Activated naive CD8-positive, alpha-beta T cell treated with anti-CD3 and anti-CD28 coated beads, Interleukin-2, amount 10 ng/mL, durations not matched to agents 7 days and 5 days (primary cell): Measurements from ENCODE around the gene LSM14B. TPM values are rescaled to one million over a fixed set of nuclear protein-coding genes. Genes with fewer than 3 reads are reported as not detected.
"Not testable (repeated sequence)": the region's sequence is repeated elsewhere in the genome, so short reads cannot be mapped to it uniquely, and the experiment has no call there.

Experiments used
- ATAC-seq: fragments of 150-1000 bp; cut with Tn5 transposase; one replicate; pipeline ENCODE4 v1.10.0; 2021; ENCODE audit warnings: low read depth, moderate library complexity
- POLR2A ChIA-PET: fragments of 350-600 bp; sonication (Branson Sonifier 250); formaldehyde crosslinking; loops from one replicate; lab custom pipeline; 2021; ENCODE audit warnings: antibody characterized with exemption; lab: Charles Lee
- DNase-seq: peaks from one replicate; pipeline ENCODE4 v3.0.0; 2021
- H3K27ac Mint-ChIP-seq: one replicate; pipeline ENCODE4 v1.8.0; 2022; ENCODE audit warnings: mild to moderate bottlenecking, mixed read lengths
- H3K27me3 Mint-ChIP-seq: one replicate; pipeline ENCODE4 v1.8.0; 2022; ENCODE audit warnings: mild to moderate bottlenecking, moderate library complexity, mixed read lengths
- H3K36me3 Mint-ChIP-seq: one replicate; pipeline ENCODE4 v1.8.0; 2021; ENCODE audit warnings: mild to moderate bottlenecking, mixed read lengths
- H3K4me1 Mint-ChIP-seq: one replicate; pipeline ENCODE4 v1.8.0; 2021; ENCODE audit warnings: mixed read lengths
- H3K4me3 Mint-ChIP-seq: one replicate; pipeline ENCODE4 v1.8.0; 2022; ENCODE audit warnings: mild to moderate bottlenecking, moderate library complexity, mixed read lengths
- H3K9me3 Mint-ChIP-seq: one replicate; pipeline ENCODE4 v1.8.0; 2021; ENCODE audit warnings: mixed read lengths
- total RNA-seq, 2 experiments: library from RNA; stranded (reverse); gene quantifications; one replicate each; pipeline ENCODE4 v1.2.3, GENCODE V29; 2021

The LSM14B gene
- total RNA-seq, 2 experiments from 2014 or later, result 45.1 to 45.5 TPM

DNA sequence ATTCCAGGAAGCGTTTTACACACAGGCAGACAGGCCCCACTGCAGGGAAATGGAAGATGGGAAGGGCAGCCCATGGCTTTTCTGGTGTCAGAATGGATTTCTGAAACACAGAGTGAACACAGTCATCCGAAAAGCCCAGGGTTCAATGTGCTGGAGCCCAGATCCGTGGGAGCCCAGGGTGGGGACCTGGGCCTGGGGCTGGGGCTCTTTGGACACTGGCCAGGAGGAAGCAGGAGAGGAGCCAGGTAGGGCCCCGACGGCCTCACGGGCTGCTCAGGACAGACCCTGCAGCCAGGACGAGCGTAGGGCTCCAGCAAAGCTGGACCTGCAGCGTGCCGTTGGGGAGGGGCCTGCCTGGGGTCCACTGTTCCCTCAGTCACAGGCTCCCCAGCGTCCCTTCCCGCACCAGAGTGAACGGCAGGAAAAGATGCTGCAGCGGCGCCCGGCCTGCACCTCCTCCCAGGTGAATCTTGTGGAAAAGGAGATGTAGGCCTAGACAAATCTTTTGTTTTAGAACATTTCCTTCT lies 24.3 kb upstream of the LSM14B start:
- Mint-ChIP-seq H3K9me3 (peaks cover 15% of the 10 kb centered on the region), H3K27ac (no peak overlapping the region), H3K36me3 (peaks cover 3% of the 10 kb centered on the region), H3K4me1 (no peaks in the 10 kb centered on the region), H3K27me3 (no peaks in the 10 kb centered on the region), H3K4me3 (no peak overlapping the region)
- DNase-seq (no peak), ATAC-seq (no peak)
- POLR2A ChIA-PET, result no interaction called here

DNA sequence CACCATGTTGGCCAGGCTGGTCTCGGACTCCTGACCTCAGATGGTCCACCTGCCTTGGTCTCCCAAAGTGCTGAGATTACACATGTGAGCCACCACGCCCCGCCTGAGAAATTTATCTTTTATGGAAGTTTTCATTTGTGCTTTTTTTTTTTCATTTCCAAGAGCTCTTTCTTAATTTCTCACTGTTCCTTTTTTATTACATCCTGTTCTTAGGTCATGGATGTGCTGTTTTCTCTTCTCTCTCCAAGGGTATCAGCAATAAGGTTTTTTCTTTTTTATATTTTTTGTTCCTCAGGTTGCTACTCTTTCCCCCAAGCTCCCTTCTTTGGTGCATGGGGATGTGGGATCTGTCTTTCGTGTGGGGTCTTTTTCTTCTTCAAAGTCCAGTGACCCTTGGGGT lies 21.2 kb upstream of the LSM14B start:
- Mint-ChIP-seq H3K4me1 (no peaks in the 10 kb centered on the region), H3K27ac (no peak overlapping the region)

DNA sequence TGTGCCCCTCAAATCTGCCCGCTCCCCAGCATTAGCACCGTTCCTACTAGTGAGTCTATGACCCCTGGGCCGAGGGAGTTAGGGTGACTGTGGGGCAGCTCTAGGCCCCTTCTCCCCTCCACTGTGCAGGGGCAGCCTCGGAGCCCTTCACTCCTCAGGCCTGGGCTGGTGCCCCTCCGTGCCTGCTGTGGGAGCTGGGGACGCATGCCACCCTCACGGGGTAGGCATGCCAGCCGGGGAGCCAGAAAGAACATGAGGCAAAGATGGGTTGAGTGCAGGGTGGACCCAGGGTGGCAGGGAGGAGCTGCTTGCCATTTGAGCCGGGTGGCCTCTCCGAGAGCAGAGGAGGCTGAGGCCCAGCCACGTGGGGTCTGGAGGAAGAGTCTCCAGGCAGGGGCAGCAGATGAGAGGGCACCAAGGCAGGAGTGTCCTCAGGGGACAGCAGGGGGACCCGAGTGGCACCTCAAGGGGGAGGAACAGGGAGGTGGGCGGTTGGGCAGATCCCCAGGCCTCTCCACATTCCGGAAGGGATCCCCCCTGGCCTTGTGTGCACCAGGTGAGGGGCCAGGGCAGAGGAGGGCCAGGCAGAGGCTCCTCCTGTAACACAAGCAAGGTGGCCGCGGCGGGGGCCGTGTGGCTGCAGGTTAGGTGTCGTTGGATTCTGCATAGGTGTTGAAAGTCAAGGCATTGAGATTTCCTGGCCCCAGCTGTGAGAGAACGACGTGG lies 18.6 kb upstream of the LSM14B start:
- Mint-ChIP-seq H3K9me3 (peaks cover 22% of the 10 kb centered on the region), H3K36me3 (peaks cover 8% of the 10 kb centered on the region)

More for the DNA sequence above, 21.2 kb upstream of the LSM14B start:
- POLR2A ChIA-PET, result no interaction called here
- DNase-seq (no peak), ATAC-seq (no peak)
- Mint-ChIP-seq H3K4me3 (no peak overlapping the region), H3K9me3 (peaks cover 17% of the 10 kb centered on the region), H3K36me3 (peaks cover 8% of the 10 kb centered on the region), H3K27me3 (peaks cover 4% of the 10 kb centered on the region)

DNA sequence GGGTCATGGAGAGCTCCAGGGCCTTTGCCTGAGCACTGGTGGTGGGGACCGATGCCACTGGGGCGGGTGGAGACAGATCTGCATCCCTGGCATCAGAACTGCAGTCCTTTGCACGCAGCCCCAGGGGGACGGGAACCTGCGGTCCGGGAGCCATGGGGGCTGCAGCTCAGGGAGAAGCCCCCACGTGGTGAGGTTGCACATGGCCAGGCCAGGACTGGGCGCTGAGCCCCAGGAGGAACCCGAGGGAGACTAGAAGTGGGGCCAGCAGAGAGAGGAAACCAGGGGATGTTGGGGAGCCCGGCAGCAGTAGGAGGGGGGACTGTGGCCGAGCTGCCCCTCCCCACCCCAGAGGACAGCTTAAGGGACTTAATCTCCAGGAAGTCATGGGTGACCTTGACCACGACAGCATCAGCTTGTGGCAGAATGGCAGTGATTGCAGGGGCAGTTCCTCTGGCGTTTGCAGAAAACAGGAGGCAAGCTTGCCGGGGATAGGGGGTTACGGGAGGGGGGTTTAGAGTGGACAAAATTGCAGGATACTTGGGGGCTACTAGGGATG lies 18.0 kb upstream of the LSM14B start:
- Mint-ChIP-seq H3K36me3 (peaks cover 8% of the 10 kb centered on the region), H3K9me3 (peaks cover 26% of the 10 kb centered on the region), H3K27me3 (peaks cover 4% of the 10 kb centered on the region), H3K27ac (no peak overlapping the region), H3K4me3 (no peak overlapping the region), H3K4me1 (no peaks in the 10 kb centered on the region)
- POLR2A ChIA-PET, result no interaction called here
- DNase-seq (no peak), ATAC-seq (no peak)

More for the DNA sequence above, 18.6 kb upstream of the LSM14B start:
- Mint-ChIP-seq H3K27ac (no peak overlapping the region), H3K4me3 (no peak overlapping the region), H3K27me3 (peaks cover 4% of the 10 kb centered on the region), H3K4me1 (no peaks in the 10 kb centered on the region)
- DNase-seq (no peak), ATAC-seq (no peak)
- POLR2A ChIA-PET, result no interaction called here

DNA sequence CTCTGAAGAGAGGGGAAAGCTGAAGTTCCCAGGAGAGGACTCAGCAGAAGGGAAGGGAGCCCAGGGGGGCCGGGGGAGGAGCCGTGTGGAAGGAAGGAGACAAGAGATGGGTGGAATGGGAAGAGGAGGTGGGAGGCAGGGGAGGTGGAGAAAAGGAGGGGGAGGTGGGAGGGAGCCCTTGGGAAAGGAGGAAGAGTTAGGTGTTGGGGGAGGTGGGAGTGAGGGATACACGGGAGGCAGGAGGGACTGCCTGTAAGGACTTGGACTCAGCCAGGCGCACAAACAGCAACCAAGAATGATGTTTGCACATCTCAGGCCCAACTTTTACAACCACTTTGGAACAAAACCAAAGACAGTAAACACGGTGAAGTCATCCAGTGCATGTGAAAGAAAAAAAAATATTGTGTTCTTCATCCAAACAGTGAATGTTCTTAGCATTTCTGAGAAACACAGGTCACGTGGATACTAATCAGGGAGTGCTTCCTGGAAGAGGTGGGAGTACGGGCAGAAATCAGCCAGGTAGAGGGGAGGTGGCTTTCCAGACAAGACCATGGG lies 17.4 kb upstream of the LSM14B start:
- Mint-ChIP-seq H3K27ac (no peak overlapping the region), H3K27me3 (peaks cover 4% of the 10 kb centered on the region), H3K4me1 (no peaks in the 10 kb centered on the region), H3K36me3 (peaks cover 6% of the 10 kb centered on the region), H3K4me3 (no peak overlapping the region), H3K9me3 (peaks cover 28% of the 10 kb centered on the region)
- POLR2A ChIA-PET, result no interaction called here
- ATAC-seq (no peak), DNase-seq (no peak)

DNA sequence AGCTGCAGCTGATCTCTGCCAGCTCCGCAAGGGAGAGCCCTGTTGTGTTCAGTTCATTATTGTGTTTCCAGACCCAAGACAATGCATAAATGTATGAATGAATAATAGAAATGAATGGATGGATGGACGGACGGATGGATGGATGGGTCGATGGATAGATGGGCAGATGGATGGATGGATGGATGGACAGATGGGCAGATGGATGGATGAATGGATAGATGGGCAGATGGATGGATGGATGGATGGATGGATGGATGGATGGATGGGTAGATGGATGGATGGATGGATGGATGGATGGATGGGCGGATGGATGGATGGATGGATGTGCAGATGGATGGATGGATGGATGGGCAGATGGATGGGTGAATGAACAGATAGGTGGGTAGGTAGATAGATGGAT lies 16.7 kb upstream of the LSM14B start:
- ATAC-seq (no peak), DNase-seq (no peak)
- H3K4me1 Mint-ChIP-seq, result no peaks in the 10 kb centered on the region
- POLR2A ChIA-PET, result no interaction called here
- H3K4me3 Mint-ChIP-seq, result no peak overlapping the region
- peaks cover 4% of the 10 kb centered on the region for H3K27me3 Mint-ChIP-seq
- H3K36me3 Mint-ChIP-seq, result peaks cover 6% of the 10 kb centered on the region
- H3K27ac Mint-ChIP-seq, result no peak overlapping the region
- H3K9me3 Mint-ChIP-seq, result peaks cover 27% of the 10 kb centered on the region

DNA sequence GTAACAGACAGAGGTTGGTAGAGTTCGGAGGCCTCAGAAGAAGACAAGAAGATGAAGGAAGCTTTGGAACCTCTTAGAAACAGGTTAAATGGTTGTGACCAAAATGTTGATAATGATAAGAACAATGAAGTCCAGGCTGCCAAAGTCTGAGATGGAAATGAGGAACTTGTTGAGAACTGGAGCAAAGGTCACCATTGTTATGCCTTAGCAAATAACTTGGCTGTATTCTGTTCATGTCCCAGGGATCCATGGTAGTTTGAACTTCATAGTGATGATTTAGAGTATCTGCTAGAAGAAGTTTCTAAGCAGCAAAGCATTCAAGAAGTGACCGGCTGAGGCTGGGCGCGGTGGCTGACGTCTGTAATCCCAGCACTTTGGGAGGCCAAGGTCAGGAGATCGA lies 11.1 kb upstream of the LSM14B start:
- no peak overlapping the region for H3K27ac Mint-ChIP-seq
- no peaks in the 10 kb centered on the region for H3K27me3 Mint-ChIP-seq
- DNase-seq, result no peak
- ATAC-seq, result no peak
- no peak overlapping the region for H3K4me3 Mint-ChIP-seq
- H3K36me3 Mint-ChIP-seq, result no peaks in the 10 kb centered on the region
- POLR2A ChIA-PET, result no interaction called here
- H3K9me3 Mint-ChIP-seq, result peaks cover 35% of the 10 kb centered on the region
- no peaks in the 10 kb centered on the region for H3K4me1 Mint-ChIP-seq

DNA sequence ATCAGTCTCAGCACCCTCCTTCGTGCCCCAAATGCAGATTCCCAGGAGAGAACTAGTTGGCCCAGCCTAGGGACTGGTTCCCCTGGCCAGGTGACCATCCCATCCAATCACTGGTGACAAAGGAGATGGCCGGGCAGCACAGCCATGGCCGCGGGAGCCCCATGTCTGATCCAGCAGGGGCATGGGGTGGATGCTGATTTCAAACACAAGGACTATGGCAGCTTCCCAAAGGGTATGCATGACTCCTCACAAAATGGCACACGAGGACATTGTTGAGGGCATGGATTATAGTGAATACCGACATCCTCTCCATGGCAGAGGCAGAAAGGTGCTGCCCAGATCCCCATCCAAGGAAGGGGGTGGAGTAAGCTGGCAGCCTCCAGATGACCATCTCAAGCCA lies 9.9 kb upstream of the LSM14B start:
- no peak for DNase-seq
- H3K4me1 Mint-ChIP-seq, result peaks cover 2% of the 10 kb centered on the region
- POLR2A ChIA-PET, result no interaction called here
- H3K9me3 Mint-ChIP-seq, result peaks cover 32% of the 10 kb centered on the region
- ATAC-seq, result no peak
- no peak overlapping the region for H3K4me3 Mint-ChIP-seq
- no peaks in the 10 kb centered on the region for H3K36me3 Mint-ChIP-seq
- H3K27ac Mint-ChIP-seq, result no peak overlapping the region
- H3K27me3 Mint-ChIP-seq, result no peaks in the 10 kb centered on the region

DNA sequence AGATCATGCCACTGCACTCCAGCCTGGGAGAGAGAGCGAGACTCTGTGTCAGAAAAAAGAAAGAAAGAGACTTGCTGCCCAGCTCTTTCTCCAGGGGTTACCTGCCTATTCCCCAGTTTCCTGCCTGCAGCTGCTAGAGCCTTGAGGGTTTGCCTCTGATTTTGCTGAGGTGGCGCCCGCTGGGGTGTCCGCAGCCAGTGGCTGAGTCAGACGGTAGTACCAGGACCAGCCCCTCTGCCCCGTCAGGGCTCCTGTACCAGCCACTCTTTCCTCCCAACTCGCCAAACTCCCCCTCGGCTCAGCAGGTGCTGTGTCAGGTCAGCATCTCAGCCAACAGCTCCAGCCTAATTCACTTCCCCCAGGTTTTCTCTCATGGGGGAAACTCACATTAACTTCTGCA lies 7.4 kb upstream of the LSM14B start:
- POLR2A ChIA-PET, result no interaction called here
- Mint-ChIP-seq H3K27ac (no peak overlapping the region), H3K27me3 (no peaks in the 10 kb centered on the region), H3K4me3 (no peak overlapping the region), H3K9me3 (peaks cover 23% of the 10 kb centered on the region), H3K4me1 (peaks cover 13% of the 10 kb centered on the region), H3K36me3 (no peaks in the 10 kb centered on the region)
- ATAC-seq (no peak), DNase-seq (no peak)

DNA sequence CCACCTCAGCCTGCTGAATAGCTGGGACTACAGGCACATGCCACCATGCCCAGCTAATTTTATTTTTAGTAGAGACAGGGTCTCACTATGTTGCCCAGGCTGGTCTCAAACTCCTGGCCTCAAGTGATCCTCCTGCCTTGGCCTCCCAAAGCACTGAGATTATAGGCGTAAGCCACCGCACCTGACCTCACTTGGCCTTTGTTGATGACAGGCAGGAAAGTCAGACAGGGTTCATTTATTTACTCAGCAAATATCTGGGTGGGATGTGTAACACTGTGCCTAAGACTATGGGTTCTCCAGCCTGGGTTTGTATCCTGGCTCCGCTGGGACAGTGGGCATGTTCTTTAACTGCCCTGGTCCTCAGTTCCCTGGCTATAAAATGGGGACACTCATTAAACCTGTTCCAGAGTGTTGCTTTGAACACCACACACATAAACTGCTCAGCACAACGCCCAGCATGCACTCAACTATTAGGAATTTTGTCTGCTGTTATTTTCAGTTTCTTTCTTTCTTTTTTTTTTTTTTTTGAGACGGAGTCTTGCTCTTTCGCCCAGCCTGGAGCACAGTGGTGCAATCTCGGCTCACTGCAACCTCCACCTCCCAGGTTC lies 6.4 kb upstream of the LSM14B start:
- POLR2A ChIA-PET, ATAC-seq, DNase-seq, H3K4me3 Mint-ChIP-seq, H3K27me3 Mint-ChIP-seq, H3K36me3 Mint-ChIP-seq: not testable (repeated sequence)
- Mint-ChIP-seq H3K4me1 (peaks cover 13% of the 10 kb centered on the region), H3K9me3 (peaks cover 19% of the 10 kb centered on the region), H3K27ac (peak overlapping the region; percentile 30)

DNA sequence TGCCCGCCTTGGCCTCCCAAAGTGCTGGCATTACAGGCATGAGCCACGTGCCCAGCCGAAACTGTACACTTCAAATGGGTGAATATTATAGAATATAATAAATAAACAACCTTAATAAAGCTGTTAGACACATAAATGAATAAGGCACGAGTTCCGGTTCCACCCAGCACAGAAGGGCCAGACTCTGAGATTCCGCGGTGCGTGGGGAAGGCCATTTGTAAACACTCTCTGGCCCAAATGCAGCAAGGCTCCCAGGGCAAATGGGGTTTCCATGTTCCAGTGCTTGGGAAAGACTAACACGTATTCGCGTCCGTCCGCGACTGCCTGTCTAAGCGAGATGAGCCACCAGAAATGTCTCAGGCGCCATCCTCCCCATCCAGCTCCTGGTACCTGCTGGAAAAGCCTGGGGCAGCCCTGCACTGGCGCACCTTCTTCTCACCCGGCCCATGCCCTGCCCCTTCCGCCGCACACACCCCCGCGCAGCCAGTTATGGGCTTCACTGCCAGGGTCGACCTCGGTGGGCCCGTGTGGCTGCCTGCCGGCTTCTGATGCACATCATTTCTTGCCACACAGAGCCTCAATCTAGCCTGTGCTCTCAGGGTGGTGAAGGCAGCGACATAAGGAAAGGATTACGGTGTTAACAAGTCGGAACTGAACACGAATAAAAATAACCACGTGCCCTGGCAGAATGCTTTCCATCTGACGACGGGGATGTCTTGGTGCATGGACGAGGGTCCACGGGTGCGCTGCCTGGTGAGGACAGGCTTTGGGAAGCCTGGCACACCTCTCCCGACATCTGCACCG lies 5.5 kb upstream of the LSM14B start:
- H3K9me3 Mint-ChIP-seq, result peaks cover 15% of the 10 kb centered on the region
- POLR2A ChIA-PET, result interaction anchor here (8.7 kb wide), 1 partner anchor 50 kb away, joined by 111 read pairs; the partner anchor contains the start of gene TAF4
- H3K36me3 Mint-ChIP-seq, result no peaks in the 10 kb centered on the region

DNA sequence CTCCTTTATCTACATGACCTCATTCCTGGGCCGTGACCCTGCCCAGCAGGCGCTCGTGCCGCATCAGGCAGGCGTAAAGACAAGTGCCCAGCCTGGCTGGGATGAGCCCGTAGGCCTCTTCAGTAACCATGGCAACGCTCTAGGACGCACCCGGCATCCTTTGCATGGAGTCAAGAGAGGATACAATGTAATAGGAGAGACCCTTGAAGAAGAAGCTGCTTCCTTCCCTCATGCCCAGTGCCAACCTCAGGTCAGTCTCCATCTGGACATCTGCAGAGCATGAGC lies 5.0 kb upstream of the LSM14B start:
- peak overlapping the region; percentile 39 for H3K4me3 Mint-ChIP-seq
- no peaks in the 10 kb centered on the region for H3K36me3 Mint-ChIP-seq
- peak overlapping the region; percentile 51 for H3K27ac Mint-ChIP-seq
- POLR2A ChIA-PET, result interaction anchor here (1.1 to 8.7 kb wide), 2 partner anchors 24 to 50 kb away, joined by 5 to 111 read pairs; partner anchors contain the start of gene TAF4
- peaks cover 17% of the 10 kb centered on the region for H3K4me1 Mint-ChIP-seq
- no peak for DNase-seq
- ATAC-seq, result no peak
- no peaks in the 10 kb centered on the region for H3K27me3 Mint-ChIP-seq
- peaks cover 14% of the 10 kb centered on the region for H3K9me3 Mint-ChIP-seq

More for the DNA sequence above, 5.5 kb upstream of the LSM14B start:
- no peak for ATAC-seq
- no peak for DNase-seq
- Mint-ChIP-seq H3K27ac (no peak overlapping the region), H3K4me3 (no peak overlapping the region), H3K4me1 (peaks cover 17% of the 10 kb centered on the region), H3K27me3 (no peaks in the 10 kb centered on the region)

DNA sequence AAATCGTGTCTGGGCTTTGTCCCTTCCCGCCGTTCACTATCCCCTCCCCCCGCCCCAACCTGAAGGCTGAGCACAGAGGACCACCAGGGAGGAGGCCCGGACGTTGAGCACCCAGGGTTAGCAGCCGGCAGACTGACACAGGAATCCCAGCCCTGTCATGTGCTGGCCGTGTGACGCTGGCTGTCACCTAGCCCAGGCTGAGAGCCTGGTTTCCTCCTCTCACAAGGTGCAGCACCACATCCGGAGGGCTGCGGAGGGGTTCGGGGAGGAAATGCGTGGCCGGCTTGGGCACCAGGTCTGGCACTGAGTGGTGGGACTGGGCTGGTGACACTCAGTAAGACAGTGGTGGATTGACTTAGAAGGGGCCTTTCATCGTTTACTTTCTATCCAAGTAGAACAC lies 4.6 kb upstream of the LSM14B start:
- POLR2A ChIA-PET, result interaction anchor here (0.5 to 8.7 kb wide), 3 partner anchors 24 to 488 kb away, joined by 3 to 111 read pairs (median 5); partner anchors contain the start of gene TAF4
- H3K4me3 Mint-ChIP-seq, result peak overlapping the region; percentile 39
- peak overlapping the region; percentile 61 for H3K27ac Mint-ChIP-seq
- ATAC-seq (peak; percentile 53), DNase-seq (peak; percentile 80)
- H3K27me3 Mint-ChIP-seq, result no peaks in the 10 kb centered on the region
- peaks cover 17% of the 10 kb centered on the region for H3K4me1 Mint-ChIP-seq
- H3K36me3 Mint-ChIP-seq, result no peaks in the 10 kb centered on the region
- peaks cover 12% of the 10 kb centered on the region for H3K9me3 Mint-ChIP-seq
